ENCODE measurements around the gene METTL16.

DNA sequence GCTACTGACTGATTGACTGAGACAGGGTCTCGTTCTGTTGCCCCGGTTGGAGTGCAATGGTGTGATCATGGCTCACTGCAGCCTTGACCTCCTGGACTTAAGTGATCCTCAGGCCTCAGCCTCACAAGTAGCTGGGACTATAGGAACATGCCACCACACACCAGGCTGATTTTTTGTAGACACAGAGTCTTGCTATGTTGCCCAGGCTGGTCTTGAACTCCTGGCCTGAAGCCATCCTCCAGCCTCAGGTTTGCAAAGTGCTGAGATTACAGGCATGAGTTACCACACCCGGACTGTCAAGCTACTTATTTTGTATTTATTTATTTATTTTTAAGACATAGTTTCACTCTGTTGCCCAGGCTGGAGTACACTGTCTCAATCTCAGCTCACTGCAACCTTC lies 55.2 kb downstream of the METTL16 start:
- TF ChIP-seq, protein P1, sequence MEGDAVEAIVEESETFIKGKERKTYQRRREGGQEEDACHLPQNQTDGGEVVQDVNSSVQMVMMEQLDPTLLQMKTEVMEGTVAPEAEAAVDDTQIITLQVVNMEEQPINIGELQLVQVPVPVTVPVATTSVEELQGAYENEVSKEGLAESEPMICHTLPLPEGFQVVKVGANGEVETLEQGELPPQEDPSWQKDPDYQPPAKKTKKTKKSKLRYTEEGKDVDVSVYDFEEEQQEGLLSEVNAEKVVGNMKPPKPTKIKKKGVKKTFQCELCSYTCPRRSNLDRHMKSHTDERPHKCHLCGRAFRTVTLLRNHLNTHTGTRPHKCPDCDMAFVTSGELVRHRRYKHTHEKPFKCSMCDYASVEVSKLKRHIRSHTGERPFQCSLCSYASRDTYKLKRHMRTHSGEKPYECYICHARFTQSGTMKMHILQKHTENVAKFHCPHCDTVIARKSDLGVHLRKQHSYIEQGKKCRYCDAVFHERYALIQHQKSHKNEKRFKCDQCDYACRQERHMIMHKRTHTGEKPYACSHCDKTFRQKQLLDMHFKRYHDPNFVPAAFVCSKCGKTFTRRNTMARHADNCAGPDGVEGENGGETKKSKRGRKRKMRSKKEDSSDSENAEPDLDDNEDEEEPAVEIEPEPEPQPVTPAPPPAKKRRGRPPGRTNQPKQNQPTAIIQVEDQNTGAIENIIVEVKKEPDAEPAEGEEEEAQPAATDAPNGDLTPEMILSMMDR (IDR thresholded peaks at IDR 0.05; ENCODE audit: control extremely low read depth in 1 of 3, insufficient read depth in 1 of 3, low read depth in 1 of 3, low read length in 3 of 3), result no peak
- no peak for TF ChIP-seq CBX8 (IDR thresholded peaks at IDR 0.05; ENCODE audit: borderline replicate concordance, low read depth, low read length)
- TF ChIP-seq PHF8 (conservative IDR thresholded peaks at IDR 0.05; ENCODE audit: low read depth, low read length), result no peak
- no peak for TF ChIP-seq POLR2AphosphoS5 (IDR thresholded peaks at IDR 0.05; ENCODE audit: low read depth, low read length)
- no peak for TF ChIP-seq EZH2 (IDR thresholded peaks at IDR 0.05; ENCODE audit: low read depth, low read length, severe bottlenecking)
- TF ChIP-seq SIRT6 (IDR thresholded peaks at IDR 0.05; ENCODE audit: low read length), result no peak
- no peak for TF ChIP-seq MAFK (IDR thresholded peaks at IDR 0.05; ENCODE audit: low read depth, low read length)
